HepG2 (cell line): ENCODE data around the gene DDX24. TPM values are rescaled to one million over a fixed set of nuclear protein-coding genes. Genes with fewer than 3 reads are reported as not detected.

Experiments used
- ARNTL ChIP-seq: sonication (generic); formaldehyde crosslinking; IDR thresholded peaks from 2 replicates; pipeline ENCODE4 v1.4.0; 2020; ENCODE audit warnings: mild to moderate bottlenecking, missing genetic modification reagents
- CEBPZ ChIP-seq: IDR thresholded peaks from 2 replicates; pipeline ENCODE4 v1.6.1; 2012; ENCODE audit warnings: low read length, improper control_type of control experiment
- FOXA1 ChIP-seq, 2 experiments: fragments of 450-650 bp in 1 of 2; sonication (generic) in 1 of 2; formaldehyde crosslinking in 1 of 2; IDR thresholded peaks; 2 replicates each; pipeline versions ENCODE4 v1.4.0 to v1.6.1; 2016 to 2020; ENCODE audit warnings: missing genetic modification reagents in 1 of 2
- FOXC1 ChIP-seq: sonication (generic); formaldehyde crosslinking; IDR thresholded peaks from 2 replicates; pipeline ENCODE4 v1.8.0; 2022; ENCODE audit warnings: mild to moderate bottlenecking, missing genetic modification reagents, borderline replicate concordance
- HNF4A ChIP-seq: sonication (generic); formaldehyde crosslinking; IDR thresholded peaks from 2 replicates; pipeline ENCODE4 v1.4.0; 2020; ENCODE audit warnings: missing genetic modification reagents
- HNRNPH1 ChIP-seq: fragments of 200-400 bp; formaldehyde crosslinking; optimal IDR thresholded peaks from 2 replicates; pipeline ENCODE3; 2017; ENCODE audit warnings: mild to moderate bottlenecking, low read depth, low read length
- KLF9 ChIP-seq: IDR thresholded peaks from 2 replicates; pipeline ENCODE4 v1.6.1; 2016; ENCODE audit warnings: low read depth
- NFYB ChIP-seq: sonication (generic); formaldehyde crosslinking; IDR thresholded peaks from 2 replicates; pipeline ENCODE4 v1.4.0; 2020; ENCODE audit warnings: missing genetic modification reagents
- TOPORS ChIP-seq: sonication (generic); formaldehyde crosslinking; IDR thresholded peaks from 2 replicates; pipeline ENCODE4 v1.8.0; 2023; ENCODE audit warnings: mild to moderate bottlenecking, missing genetic modification reagents
- ZC3H13 ChIP-seq: sonication (generic); formaldehyde crosslinking; IDR thresholded peaks from 2 replicates; pipeline ENCODE4 v1.8.1; 2023; ENCODE audit warnings: mild to moderate bottlenecking, missing genetic modification reagents, moderate library complexity
- ZEB1 ChIP-seq: IDR thresholded peaks from 2 replicates; pipeline ENCODE4 v1.6.1; 2012; ENCODE audit warnings: mild to moderate bottlenecking, low read depth, inconsistent platforms; ENCODE audit not compliant: insufficient replicate concordance
- ZHX2 ChIP-seq, 2 experiments: sonication (generic) in 1 of 2; formaldehyde crosslinking in 1 of 2; IDR thresholded peaks; 2 replicates each; pipeline versions ENCODE4 v1.6.1 to v1.9.0; 2014 to 2022; ENCODE audit warnings: antibody characterized with exemption in 1 of 2, borderline replicate concordance in 1 of 2, inconsistent platforms in 1 of 2, low read depth in 1 of 2, missing genetic modification reagents in 1 of 2
- ZMYM4 ChIP-seq: sonication (generic); formaldehyde crosslinking; IDR thresholded peaks from 2 replicates; pipeline ENCODE4 v1.8.1; 2023; ENCODE audit warnings: mild to moderate bottlenecking, missing genetic modification reagents
- ZNF160 ChIP-seq: sonication (generic); formaldehyde crosslinking; IDR thresholded peaks from 2 replicates; pipeline ENCODE4 v1.8.0; 2022; ENCODE audit warnings: mild to moderate bottlenecking, inconsistent platforms, missing genetic modification reagents
- ZNF292 ChIP-seq: sonication (generic); formaldehyde crosslinking; IDR thresholded peaks from 2 replicates; pipeline ENCODE4 v1.8.1; 2022; ENCODE audit warnings: mild to moderate bottlenecking, low read depth, missing genetic modification reagents, borderline replicate concordance
- ZNF33B ChIP-seq: sonication (generic); formaldehyde crosslinking; IDR thresholded peaks from 2 replicates; pipeline ENCODE4 v1.5.1; 2020; ENCODE audit warnings: mild to moderate bottlenecking, missing genetic modification reagents
- ZNF460 ChIP-seq: sonication (generic); formaldehyde crosslinking; IDR thresholded peaks from 2 replicates; pipeline ENCODE4 v1.5.1; 2020; ENCODE audit warnings: missing genetic modification reagents, mild to moderate bottlenecking, borderline replicate concordance
- ZNF737 ChIP-seq: sonication (generic); formaldehyde crosslinking; IDR thresholded peaks from 2 replicates; pipeline ENCODE4 v1.5.0; 2020; ENCODE audit warnings: missing genetic modification reagents, mild to moderate bottlenecking, borderline replicate concordance
- polyA plus RNA-seq, 8 experiments: library from polyadenylated mRNA; depleted of rRNA in 3 of 8; stranded (reverse) in 7 of 8; unstranded in 1 of 8; fragments of >200 nt; fragmentation: Illumina TruSeq in 4 of 8; extraction: Trizol in 4 of 8; gene quantifications; 2 replicates each; pipeline versions ENCODE4 v1.2.1 to v1.2.3, GENCODE V29; 2011 to 2016; ENCODE audit warnings: low read depth in 4 of 8, missing spikeins in 1 of 8, mixed read lengths in 1 of 8; ENCODE audit not compliant: insufficient read depth in 1 of 8
- total RNA-seq, 5 experiments: library from RNA; depleted of rRNA; stranded (reverse); fragments of >200 nt; fragmentation: Illumina TruSeq; extraction: Trizol; gene quantifications; 2 replicates each; pipeline ENCODE4 v1.2.3, GENCODE V29; 2016; ENCODE audit warnings: low read depth in 1 of 5

The DDX24 gene
- total and polyA plus RNA-seq, 2 of the 13 experiments (the other 11 are each of a cell fraction or from before 2014, with no cell fraction given), result 67.3 to 149 TPM

- no peak for TF ChIP-seq ARNTL (CRISPR knock-in tag)
- no peak for TF ChIP-seq ZEB1
- no peak for TF ChIP-seq HNF4A
- no peak for TF ChIP-seq ZNF33B (CRISPR knock-in tag)
- TF ChIP-seq ZNF460 (CRISPR knock-in tag), result no peak
- TF ChIP-seq ZNF737 (CRISPR knock-in tag), result no peak
- TF ChIP-seq ZMYM4 (CRISPR knock-in tag), result peak; percentile 30; the same call in 1 of the 2 replicates
- TF ChIP-seq FOXC1 (CRISPR knock-in tag), result no peak
- no peak for TF ChIP-seq CEBPZ
- no peak for TF ChIP-seq ZNF160 (CRISPR knock-in tag)
- TF ChIP-seq ZHX2 (IDR thresholded peaks at IDR 0.05; ENCODE audit: low read depth), result no peak
- no peak for TF ChIP-seq ZHX2 (CRISPR knock-in tag; IDR thresholded peaks at IDR 0.05; ENCODE audit: borderline replicate concordance)
- TF ChIP-seq ZC3H13 (CRISPR knock-in tag), result no peak
- no peak for TF ChIP-seq ZNF292 (CRISPR knock-in tag)
- TF ChIP-seq NFYB (CRISPR knock-in tag), result no peak
- no peak for TF ChIP-seq FOXA1 (IDR thresholded peaks at IDR 0.05)
- TF ChIP-seq FOXA1 (CRISPR knock-in tag; IDR thresholded peaks at IDR 0.05), result 0 out of 2 replicates have a peak, but pooled peaks have one; percentile 29
- TF ChIP-seq HNRNPH1, result no peak
- TF ChIP-seq KLF9, result no peak
- TF ChIP-seq TOPORS (CRISPR knock-in tag), result no peak
Measured at GRCh38 chr14:94041551-94042346, 39.3 kb downstream of the DDX24 start (continued).
